NCI-H748 (cell line): ENCODE measurements around the gene SMARCB1.

Experiments
- DNase-seq: peaks from one replicate; lab custom pipeline; 2025; ENCODE audit not compliant: unreplicated experiment; lab: John Stamatoyannopoulos, UW

The SMARCB1 gene

GRCh38 chr22:23878219-23878618 is 91.5 kb downstream of the SMARCB1 start:
- no peak for DNase-seq

DNA sequence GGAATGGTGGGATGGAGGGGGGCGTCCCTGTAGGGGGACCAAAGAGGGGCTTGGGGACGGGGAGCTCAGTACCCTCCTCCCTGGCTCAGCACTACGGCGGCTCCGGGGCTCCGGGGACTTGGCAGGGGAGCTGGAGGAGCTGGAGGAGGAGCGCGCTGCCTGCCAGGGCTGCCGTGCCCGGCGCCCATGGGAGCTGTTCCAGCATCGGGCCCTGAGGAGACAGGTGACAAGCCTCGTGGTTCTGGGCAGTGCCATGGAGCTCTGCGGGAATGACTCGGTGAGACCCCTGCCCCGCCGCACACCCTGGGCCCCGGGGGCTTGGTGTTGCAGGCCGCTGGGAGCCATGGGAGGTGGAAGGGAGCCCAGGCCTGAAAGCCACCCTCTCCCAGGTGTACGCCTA is 95.6 kb downstream of the SMARCB1 start:
- no peak for DNase-seq

- no peak for DNase-seq
Measured at GRCh38 chr22:23883658-23884057, 96.9 kb downstream of the SMARCB1 start.

- DNase-seq: no peak
Measured at GRCh38 chr22:23884140-23884539, 97.4 kb downstream of the SMARCB1 start.
